ENCODE measurements around the gene RTL1. TPM values are rescaled to one million over a fixed set of nuclear protein-coding genes. Genes with fewer than 3 reads are reported as not detected.
A peak's percentile ranks its signal among the peaks of the same experiment; 100 is the strongest.

The RTL1 gene
- total RNA-seq, 3 donors from 2014 or later: not detected

DNA sequence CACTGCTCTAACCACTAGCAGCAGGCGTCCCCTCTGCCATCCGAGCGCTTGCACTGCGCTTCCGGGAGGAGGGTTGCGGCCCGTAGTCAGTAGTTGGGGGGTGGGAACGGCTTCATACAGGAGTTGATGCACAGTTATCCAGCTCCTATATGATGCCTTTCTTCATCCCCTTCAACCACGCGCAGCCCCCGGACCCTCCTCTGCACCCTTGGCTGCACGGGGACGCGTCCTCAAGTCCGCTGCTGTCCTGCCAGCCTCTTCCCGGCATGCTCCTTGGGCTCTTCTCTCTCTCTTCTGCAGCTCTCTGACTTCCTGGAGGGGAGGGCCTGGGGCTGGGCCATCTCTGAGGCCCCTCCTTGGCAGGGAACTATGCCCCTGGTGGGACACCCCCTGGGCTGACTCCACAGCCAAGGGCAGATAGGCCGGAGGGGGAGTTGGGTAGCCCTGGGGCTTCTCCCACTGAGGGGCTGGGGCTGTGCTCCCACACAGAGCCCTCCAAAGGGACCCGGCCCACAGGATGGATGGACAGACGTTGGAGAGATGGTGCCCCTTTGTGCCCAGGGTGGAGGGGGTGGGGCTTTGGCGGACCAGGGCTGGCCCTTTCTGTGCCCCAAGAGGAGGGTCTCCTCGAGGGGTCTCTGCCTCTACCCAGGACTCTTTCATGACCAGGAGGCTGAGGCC lies 29.0 kb downstream of the RTL1 start:
- H3K4me1 ChIP-seq (ENCODE audit: low read depth): no peaks in the 10 kb centered on the region
- ATAC-seq: no peak

DNA sequence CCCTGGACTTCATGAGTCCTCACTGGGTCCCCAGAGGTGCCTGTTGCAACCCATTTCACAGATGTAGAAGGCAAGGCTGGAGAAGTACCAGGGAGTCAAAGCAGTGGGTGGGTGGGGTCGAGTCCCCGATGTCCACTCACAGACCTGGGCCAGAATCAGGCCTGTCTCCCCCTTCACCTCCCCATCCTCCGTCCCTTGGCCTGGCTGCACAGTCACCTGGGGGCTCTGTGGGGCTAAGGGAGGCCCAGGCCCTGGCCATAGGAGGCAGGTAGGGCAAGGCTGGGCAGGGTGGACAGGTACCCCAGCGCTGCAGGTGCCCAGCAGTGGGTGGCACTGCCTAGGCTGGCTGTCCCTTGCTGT lies 29.5 kb downstream of the RTL1 start:
- TF ChIP-seq, protein P1, sequence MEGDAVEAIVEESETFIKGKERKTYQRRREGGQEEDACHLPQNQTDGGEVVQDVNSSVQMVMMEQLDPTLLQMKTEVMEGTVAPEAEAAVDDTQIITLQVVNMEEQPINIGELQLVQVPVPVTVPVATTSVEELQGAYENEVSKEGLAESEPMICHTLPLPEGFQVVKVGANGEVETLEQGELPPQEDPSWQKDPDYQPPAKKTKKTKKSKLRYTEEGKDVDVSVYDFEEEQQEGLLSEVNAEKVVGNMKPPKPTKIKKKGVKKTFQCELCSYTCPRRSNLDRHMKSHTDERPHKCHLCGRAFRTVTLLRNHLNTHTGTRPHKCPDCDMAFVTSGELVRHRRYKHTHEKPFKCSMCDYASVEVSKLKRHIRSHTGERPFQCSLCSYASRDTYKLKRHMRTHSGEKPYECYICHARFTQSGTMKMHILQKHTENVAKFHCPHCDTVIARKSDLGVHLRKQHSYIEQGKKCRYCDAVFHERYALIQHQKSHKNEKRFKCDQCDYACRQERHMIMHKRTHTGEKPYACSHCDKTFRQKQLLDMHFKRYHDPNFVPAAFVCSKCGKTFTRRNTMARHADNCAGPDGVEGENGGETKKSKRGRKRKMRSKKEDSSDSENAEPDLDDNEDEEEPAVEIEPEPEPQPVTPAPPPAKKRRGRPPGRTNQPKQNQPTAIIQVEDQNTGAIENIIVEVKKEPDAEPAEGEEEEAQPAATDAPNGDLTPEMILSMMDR (IDR thresholded peaks at IDR 0.05): no peak
- intact Hi-C loops (cut with DNase I, micrococcal nuclease): no loop called here
- H3K4me1 ChIP-seq (ENCODE audit: low read depth): no peaks in the 10 kb centered on the region
- H3K36me3 ChIP-seq (ENCODE audit: low read depth): no peaks in the 10 kb centered on the region
- no peaks in the 10 kb centered on the region for H3K9me3 ChIP-seq
- peak in 1 of 3 donors; percentile 23 for DNase-seq
- ATAC-seq: no peak
- no peak overlapping the region for H3K4me3 ChIP-seq

More for the DNA sequence above, 29.0 kb downstream of the RTL1 start:
- peak in 1 of 3 donors; percentile 35 for DNase-seq
- TF ChIP-seq, protein P1 (IDR thresholded peaks at IDR 0.05): no peak
- Histone ChIP-seq H3K4me3 (no peak overlapping the region), H3K9me3 (no peaks in the 10 kb centered on the region), H3K36me3 (ENCODE audit: low read depth) (no peaks in the 10 kb centered on the region)
- intact Hi-C loops (cut with DNase I, micrococcal nuclease): no loop called here

DNA sequence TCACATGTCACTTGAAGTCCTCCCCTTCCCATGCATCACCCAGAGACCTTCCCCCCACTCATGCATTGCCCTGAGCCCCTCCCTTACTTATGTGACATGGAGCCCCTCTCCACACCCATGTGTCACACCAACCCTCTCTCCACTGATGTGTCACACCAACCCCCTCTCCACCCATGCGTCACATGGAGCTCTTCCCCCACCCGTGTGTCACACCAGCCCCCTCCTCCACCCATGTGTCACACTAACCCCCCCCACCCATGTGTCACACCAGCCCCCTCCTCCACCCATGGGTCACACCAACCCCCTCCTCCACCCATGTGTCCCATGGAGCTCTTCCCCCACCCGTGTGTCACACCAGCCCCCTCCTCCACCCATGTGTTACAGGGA lies 30.4 kb downstream of the RTL1 start:
- Histone ChIP-seq H3K4me1 (ENCODE audit: low read depth) (no peaks in the 10 kb centered on the region), H3K36me3 (ENCODE audit: low read depth) (no peaks in the 10 kb centered on the region), H3K9me3 (no peaks in the 10 kb centered on the region), H3K4me3 (no peak overlapping the region)
- ATAC-seq: no peak
- intact Hi-C loops (cut with DNase I, micrococcal nuclease): no loop called here
- peak in 1 of 3 donors; percentile 10 for DNase-seq
- TF ChIP-seq, protein P1 (IDR thresholded peaks at IDR 0.05): no peak

DNA sequence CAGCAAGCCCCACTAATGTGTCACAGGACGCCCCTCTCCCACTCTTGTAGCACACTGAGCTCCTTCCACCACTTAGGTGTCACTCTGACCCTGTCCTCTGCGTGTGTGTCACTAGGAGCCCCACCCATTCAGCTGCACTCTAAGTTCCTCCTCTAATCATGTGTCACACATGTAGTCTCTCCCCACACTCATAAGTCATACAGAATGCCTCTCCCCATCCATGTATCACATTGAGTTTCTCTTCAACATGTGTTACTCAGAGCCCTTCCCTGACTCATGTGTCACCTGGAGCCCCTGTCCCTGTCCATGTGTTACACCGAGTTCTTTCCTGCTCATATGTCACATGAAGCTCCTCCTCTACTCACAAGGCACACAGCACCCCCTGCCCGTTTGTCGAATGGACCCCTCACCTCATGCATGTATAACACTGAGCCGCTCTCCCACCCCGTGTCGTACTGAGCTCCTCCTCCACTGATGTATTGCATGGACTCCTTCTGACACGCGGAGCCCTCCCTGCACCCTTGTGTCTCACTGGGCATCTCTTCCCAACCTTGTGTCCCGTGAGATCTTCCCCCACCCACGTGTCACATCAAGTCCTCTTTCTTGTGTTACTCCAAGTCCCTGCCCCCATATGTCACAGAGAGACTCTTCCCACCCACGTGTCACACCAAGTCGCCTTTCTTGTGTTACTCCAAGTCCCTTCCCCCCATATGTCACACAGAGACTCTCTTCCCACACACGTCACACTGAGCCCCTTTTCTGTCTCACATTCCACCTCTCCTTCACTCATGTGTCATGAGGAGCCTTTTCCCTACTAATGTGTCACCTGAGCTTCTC lies 31.0 kb downstream of the RTL1 start:
- intact Hi-C loops (cut with DNase I, micrococcal nuclease): no loop called here
- peak in 1 of 3 donors; percentile 3 for DNase-seq

DNA sequence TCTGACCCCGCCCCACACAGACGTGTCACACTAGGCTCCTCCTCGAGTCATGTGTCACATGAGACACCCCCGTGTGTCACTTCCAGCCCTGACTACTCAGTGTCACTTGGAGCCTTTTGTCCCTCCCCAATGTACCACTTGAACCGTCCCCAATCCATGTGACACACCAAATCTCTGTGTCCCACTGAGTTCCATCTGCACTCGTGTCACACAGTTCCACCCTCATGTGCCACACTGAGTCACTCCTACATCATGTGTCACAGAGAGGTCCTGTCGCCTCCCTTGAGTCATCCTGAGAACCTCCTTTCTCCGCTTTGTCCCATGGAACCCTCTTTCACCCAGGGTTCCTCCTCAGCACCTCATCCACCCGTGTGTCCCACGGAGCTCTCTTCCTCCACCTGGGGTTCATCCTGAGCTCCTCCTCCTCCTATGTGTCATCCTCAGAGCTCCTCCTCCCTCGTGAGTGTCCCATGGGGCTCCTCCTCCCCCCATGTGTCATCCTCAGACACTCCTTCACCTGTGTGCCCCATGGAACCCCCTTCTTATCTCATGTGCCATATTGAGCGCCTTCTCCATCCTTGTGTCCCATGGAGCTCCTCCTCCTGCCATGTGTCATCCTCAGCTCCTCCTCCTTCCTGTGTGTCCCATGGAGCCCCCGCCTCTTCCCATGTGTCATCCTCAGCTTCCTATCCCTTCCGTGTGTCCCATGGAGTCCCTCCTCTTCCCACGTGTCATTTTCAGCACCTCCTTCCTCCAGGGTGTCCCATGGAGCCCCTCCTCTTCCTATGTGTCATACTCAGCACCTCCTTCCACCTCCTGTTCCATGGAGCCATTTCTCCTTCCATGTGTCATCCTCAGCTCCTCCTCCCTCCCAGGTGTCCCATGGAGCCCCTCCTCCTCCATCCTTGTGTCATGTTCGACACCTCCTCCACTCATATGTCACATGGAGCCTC lies 32.0 kb downstream of the RTL1 start:
- no peak overlapping the region for H3K4me3 ChIP-seq
- intact Hi-C loops (cut with DNase I, micrococcal nuclease): no loop called here
- ATAC-seq: no peak
- H3K4me1 ChIP-seq (ENCODE audit: low read depth): no peaks in the 10 kb centered on the region
- no peak for DNase-seq
- TF ChIP-seq, protein P1 (IDR thresholded peaks at IDR 0.05): no peak
- H3K36me3 ChIP-seq (ENCODE audit: low read depth): no peaks in the 10 kb centered on the region
- no peaks in the 10 kb centered on the region for H3K9me3 ChIP-seq

More for the DNA sequence above, 31.0 kb downstream of the RTL1 start:
- no peak for ATAC-seq
- TF ChIP-seq, protein P1 (IDR thresholded peaks at IDR 0.05): no peak
- Histone ChIP-seq H3K4me3 (no peak overlapping the region), H3K9me3 (no peaks in the 10 kb centered on the region), H3K4me1 (ENCODE audit: low read depth) (no peaks in the 10 kb centered on the region), H3K36me3 (ENCODE audit: low read depth) (no peaks in the 10 kb centered on the region)

All from mucosa of descending colon (tissue), 3 donors.